WERI-Rb-1 (cell line): ENCODE data around the gene TMEM126A.

Experiments
- DNase-seq: peaks from one replicate; pipeline ENCODE4 v3.0.0-alpha.2; 2020
- H3K27ac ChIP-seq: fragments of 250-450 bp; sonication (Bioruptor Pico); 2 replicates; pipeline ENCODE4 v1.5.1; 2020; ENCODE audit warnings: mild to moderate bottlenecking, moderate library complexity
- H3K27me3 ChIP-seq: fragments of 250-450 bp; sonication (Bioruptor Pico); 2 replicates; pipeline ENCODE4 v1.5.1; 2021; ENCODE audit warnings: mild to moderate bottlenecking, low read depth, moderate library complexity; ENCODE audit not compliant: insufficient read depth, severe bottlenecking
- H3K36me3 ChIP-seq: fragments of 250-450 bp; sonication (Bioruptor Pico); 2 replicates; pipeline ENCODE4 v1.5.1; 2020; ENCODE audit warnings: mild to moderate bottlenecking, moderate library complexity
- H3K4me3 ChIP-seq: 2 replicates; pipeline ENCODE4 v1.5.1; 2011; ENCODE audit warnings: low read depth, mild to moderate bottlenecking, control low read depth, low read length
- H3K9me3 ChIP-seq: fragments of 250-450 bp; sonication (Bioruptor Pico); 2 replicates; pipeline ENCODE4 v1.5.1; 2021; ENCODE audit warnings: mild to moderate bottlenecking, moderate library complexity; ENCODE audit not compliant: severe bottlenecking
- TF ChIP-seq, protein P1 (sequence below): IDR thresholded peaks from 2 replicates; pipeline ENCODE4 v1.5.1; 2011; ENCODE audit warnings: low read depth, mild to moderate bottlenecking, control low read depth, inconsistent platforms, low read length

Gene TMEM126A

DNA sequence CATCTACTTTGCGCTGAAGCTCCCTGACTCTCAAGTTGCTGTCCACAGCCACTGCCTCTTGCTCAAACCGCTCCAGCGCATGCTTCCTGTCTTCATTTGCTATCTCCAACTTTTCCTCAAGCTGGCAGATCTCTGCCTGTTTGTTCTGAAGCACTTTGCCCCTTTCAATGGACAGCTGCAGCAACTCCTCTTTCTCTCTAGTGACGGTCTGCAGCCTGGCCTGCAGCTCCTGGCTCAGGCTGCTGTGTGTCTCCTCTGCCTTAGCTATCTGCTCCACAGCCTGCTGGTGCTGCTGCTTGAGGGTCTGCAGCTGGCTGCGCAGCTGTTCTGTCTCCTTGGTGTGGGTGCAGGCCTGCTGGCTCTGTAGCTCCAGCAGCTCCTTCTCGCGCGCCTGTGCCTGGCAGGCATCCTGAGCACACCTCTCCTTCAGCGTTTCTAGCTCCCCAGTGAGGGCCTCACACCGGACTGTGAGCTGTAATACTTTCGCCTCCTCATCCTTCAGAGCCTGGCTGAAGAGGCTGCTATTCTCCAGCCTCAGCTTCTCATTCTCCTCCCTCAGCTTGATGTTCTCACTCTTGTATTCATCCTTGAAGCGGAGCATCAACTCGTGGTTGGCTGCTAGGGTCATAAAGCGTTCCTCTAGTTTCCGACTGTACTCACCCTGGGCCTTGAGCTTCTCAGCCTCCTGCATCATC lies 37.5 kb downstream of the TMEM126A start:
- DNase-seq, result no peak
- no peak overlapping the region for H3K4me3 ChIP-seq
- TF ChIP-seq, protein P1, sequence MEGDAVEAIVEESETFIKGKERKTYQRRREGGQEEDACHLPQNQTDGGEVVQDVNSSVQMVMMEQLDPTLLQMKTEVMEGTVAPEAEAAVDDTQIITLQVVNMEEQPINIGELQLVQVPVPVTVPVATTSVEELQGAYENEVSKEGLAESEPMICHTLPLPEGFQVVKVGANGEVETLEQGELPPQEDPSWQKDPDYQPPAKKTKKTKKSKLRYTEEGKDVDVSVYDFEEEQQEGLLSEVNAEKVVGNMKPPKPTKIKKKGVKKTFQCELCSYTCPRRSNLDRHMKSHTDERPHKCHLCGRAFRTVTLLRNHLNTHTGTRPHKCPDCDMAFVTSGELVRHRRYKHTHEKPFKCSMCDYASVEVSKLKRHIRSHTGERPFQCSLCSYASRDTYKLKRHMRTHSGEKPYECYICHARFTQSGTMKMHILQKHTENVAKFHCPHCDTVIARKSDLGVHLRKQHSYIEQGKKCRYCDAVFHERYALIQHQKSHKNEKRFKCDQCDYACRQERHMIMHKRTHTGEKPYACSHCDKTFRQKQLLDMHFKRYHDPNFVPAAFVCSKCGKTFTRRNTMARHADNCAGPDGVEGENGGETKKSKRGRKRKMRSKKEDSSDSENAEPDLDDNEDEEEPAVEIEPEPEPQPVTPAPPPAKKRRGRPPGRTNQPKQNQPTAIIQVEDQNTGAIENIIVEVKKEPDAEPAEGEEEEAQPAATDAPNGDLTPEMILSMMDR, result no peak

DNA sequence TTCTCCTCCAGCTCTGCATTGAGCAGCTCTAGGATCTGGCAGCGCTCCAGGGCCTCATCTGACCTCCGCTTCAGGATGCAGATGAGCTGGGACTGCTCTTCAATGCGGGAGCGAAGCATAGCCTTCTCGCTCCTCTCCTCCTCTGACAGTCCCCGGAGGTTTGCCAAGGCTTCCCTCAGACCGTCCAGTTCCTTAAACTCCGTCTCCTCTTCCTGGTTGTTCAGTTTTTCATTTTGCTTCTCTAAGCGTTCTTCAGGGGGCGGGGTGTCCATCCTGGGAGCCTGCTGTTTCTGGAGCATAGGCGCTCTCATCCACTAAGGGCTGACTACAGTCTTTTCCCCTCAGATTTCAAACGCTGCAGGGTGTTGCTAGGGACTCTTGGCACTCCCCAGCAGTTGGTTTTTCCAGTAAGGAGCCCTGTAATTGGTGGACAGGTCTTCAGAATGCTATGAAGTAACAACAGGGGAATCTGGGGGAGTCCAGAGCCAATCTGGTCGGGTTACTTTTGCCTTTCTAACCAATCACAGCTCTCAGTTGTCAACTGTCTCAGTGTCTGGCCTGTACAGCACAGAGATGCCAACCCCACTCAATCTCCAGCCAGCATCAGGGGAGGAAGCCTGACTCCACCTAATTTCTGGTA lies 38.2 kb downstream of the TMEM126A start, which contains the start of gene CCDC89:
Gene CCDC89, minus strand, starts transcription at position 376 of the 640 bp plus-strand sequence. Its CDS starts 65 bp downstream, at position 311.
- H3K36me3 ChIP-seq, result no peaks in the 10 kb centered on the region
- no peaks in the 10 kb centered on the region for H3K27me3 ChIP-seq
- H3K9me3 ChIP-seq, result no peaks in the 10 kb centered on the region
- no peak for DNase-seq
- no peak within 1 kb of the TSS for H3K4me3 ChIP-seq
- no peak within 1 kb of the TSS for H3K27ac ChIP-seq
- TF ChIP-seq, protein P1, result no peak

More for the DNA sequence above, 37.5 kb downstream of the TMEM126A start:
- no peaks in the 10 kb centered on the region for H3K36me3 ChIP-seq
- H3K27ac ChIP-seq, result no peak overlapping the region
- H3K9me3 ChIP-seq, result no peaks in the 10 kb centered on the region
- H3K27me3 ChIP-seq, result no peaks in the 10 kb centered on the region

DNA sequence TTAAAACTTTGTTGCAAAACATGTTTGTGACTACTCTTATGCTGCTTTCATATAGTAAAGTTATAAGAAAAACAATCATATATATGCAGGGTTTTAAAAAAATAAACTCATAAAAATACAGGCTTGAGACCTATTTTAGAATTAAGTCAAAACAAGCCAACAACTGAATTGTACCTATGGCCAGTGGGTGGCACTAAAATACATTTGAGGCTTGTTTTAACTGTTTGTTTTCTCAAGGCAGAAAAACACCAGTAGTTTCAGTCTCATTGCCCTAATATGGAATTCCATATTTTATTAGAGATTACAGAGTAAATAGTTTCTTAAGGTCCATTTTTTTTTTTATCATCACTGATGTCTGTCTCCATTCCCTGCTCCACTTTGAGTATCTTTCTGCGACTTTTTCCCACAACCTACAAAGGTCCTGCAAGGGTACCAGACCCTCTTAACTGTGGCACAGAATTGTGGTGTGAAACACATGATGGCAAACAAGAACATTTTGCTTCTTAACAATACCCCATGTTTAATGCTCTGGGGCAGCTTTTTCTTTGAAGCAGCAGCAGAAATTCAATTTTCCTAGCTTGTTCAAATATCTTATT lies 46.7 kb downstream of the TMEM126A start:
- H3K4me3 ChIP-seq, result no peak overlapping the region
- DNase-seq, result no peak
- no peaks in the 10 kb centered on the region for H3K36me3 ChIP-seq
- TF ChIP-seq, protein P1, result peak; percentile 39; the same call in 1 of the 2 replicates
- no peaks in the 10 kb centered on the region for H3K27me3 ChIP-seq
- H3K27ac ChIP-seq, result no peak overlapping the region
- no peaks in the 10 kb centered on the region for H3K9me3 ChIP-seq

DNA sequence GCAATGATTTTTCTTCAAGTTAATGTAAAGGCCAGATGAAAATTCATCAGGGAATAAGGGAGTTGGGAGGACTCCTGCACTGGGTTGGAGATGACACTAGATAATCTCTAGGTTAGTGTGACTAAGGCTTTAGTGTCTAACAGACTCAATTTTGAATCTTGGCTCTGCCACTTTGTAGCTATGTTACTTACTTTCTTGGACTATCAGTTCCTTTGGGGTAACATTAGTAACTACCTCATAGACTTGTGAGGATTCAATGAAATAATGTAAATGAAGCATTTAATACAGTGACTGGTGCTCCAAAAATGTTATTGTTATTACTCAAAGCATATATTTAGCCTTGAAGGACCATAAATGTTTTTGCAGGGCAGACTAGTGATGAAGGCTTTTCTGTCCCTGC lies 47.8 kb downstream of the TMEM126A start:
- Histone ChIP-seq H3K27ac (no peak overlapping the region), H3K27me3 (no peaks in the 10 kb centered on the region), H3K9me3 (no peaks in the 10 kb centered on the region), H3K4me3 (no peak overlapping the region), H3K36me3 (no peaks in the 10 kb centered on the region)
- no peak for DNase-seq
- TF ChIP-seq, protein P1, result no peak

DNA sequence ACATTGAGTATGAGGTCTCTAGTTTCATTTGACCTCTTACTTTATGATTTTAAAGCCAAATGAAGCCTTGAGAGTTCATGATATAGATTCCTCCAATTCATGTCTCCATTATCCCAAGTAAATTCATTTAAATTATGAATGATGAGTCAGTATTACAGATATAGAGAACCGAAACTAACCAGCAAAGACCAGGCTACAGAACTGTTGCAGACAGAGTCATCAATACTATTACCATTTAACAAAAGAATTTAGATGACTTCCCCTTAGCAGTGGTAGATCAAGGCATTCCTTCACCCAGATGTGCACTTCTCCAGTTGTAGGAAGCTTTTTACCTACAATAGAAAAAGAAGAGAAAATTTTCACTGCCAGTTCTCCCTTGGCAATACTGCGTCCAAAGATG lies 50.0 kb downstream of the TMEM126A start:
- Histone ChIP-seq H3K36me3 (no peaks in the 10 kb centered on the region), H3K4me3 (no peak overlapping the region), H3K27ac (no peak overlapping the region), H3K27me3 (no peaks in the 10 kb centered on the region), H3K9me3 (no peaks in the 10 kb centered on the region)
- DNase-seq, result no peak
- TF ChIP-seq, protein P1, result no peak
